H1 (cell line): ENCODE measurements around the gene BCL2. TPM values are rescaled to one million over a fixed set of nuclear protein-coding genes. Genes with fewer than 3 reads are reported as not detected.

Experiments
- CTCF ChIA-PET: fragments of 300-600 bp; sonication (Branson Sonifier 250); formaldehyde crosslinking; loops from one replicate; lab custom pipeline; 2021; ENCODE audit not compliant: partially characterized antibody; lab: Charles Lee
- POLR2A ChIA-PET: fragments of 300-600 bp; sonication (Branson Sonifier 250); formaldehyde crosslinking; loops from one replicate; lab custom pipeline; 2021; ENCODE audit warnings: inconsistent platforms; ENCODE audit not compliant: partially characterized antibody; lab: Charles Lee
- DNase-seq, 2 experiments: peaks; one replicate each; pipeline versions ENCODE4 v3.0.0 to v3.0.0-alpha.2; 2010 to 2022; ENCODE audit warnings: low spot score in 2 of 2, low read depth in 1 of 2, mixed read lengths in 1 of 2
- FAIRE-seq: peaks from 2 replicates; lab custom pipeline; 2011; peaks lifted over from hg19 to GRCh38; lab: Jason Lieb, UNC
- H2AFZ ChIP-seq: 2 replicates; pipeline ENCODE4 v1.8.1; 2012; ENCODE audit warnings: low read length, inconsistent platforms
- H2AK5ac ChIP-seq: 2 replicates; pipeline ENCODE4 v1.6.1; 2013; ENCODE audit warnings: low read depth, low read length
- H2BK120ac ChIP-seq: replicated peaks from 2 replicates; pipeline ENCODE3; 2013; ENCODE audit warnings: low read depth, low read length, inconsistent platforms
- H2BK12ac ChIP-seq: 2 replicates; pipeline ENCODE4 v1.6.1; 2013; ENCODE audit warnings: low read depth, low read length
- H2BK15ac ChIP-seq: 2 replicates; pipeline ENCODE4 v1.6.1; 2013; ENCODE audit warnings: low read length
- H2BK20ac ChIP-seq: 2 replicates; pipeline ENCODE4 v1.6.1; 2013; ENCODE audit warnings: low read length
- H2BK5ac ChIP-seq: 2 replicates; pipeline ENCODE4 v1.6.1; 2013; ENCODE audit warnings: low read depth, low read length
- H3K14ac ChIP-seq: 2 replicates; pipeline ENCODE4 v1.6.1; 2013; ENCODE audit warnings: inconsistent platforms; ENCODE audit not compliant: insufficient read length
- H3K18ac ChIP-seq: 2 replicates; pipeline ENCODE4 v1.6.1; 2013; ENCODE audit warnings: low read length; ENCODE audit errors: extremely low read depth
- H3K23ac ChIP-seq: 2 replicates; pipeline ENCODE4 v1.6.1; 2013; ENCODE audit warnings: inconsistent platforms; ENCODE audit not compliant: insufficient read length
- H3K23me2 ChIP-seq: 2 replicates; pipeline ENCODE4 v1.6.1; 2013; ENCODE audit warnings: low read depth, low read length
- H3K27ac ChIP-seq: 2 replicates; pipeline ENCODE4 v1.6.1; 2011; ENCODE audit warnings: low read depth, low read length, inconsistent platforms
- H3K27me3 ChIP-seq, 4 experiments: replicated peaks in 1 of 4; 1 replicate in 1 of 4; 2 replicates in 3 of 4; pipeline versions ENCODE4 v1.6.1 to v1.8.1; 2011 to 2013; ENCODE audit warnings: low read length in 3 of 4, mild to moderate bottlenecking in 3 of 4, inconsistent platforms in 2 of 4, mixed read lengths in 2 of 4, moderate library complexity in 1 of 4; ENCODE audit not compliant: control insufficient read depth in 3 of 4, insufficient read depth in 3 of 4; ENCODE audit errors: extremely low read depth in 1 of 4
- H3K36me3 ChIP-seq, 4 experiments: 2 replicates each; pipeline versions ENCODE4 v1.6.1 to v1.8.1; 2011 to 2013; ENCODE audit warnings: mild to moderate bottlenecking in 4 of 4, low read length in 3 of 4, moderate library complexity in 2 of 4, control low read depth in 1 of 4, inconsistent platforms in 1 of 4; ENCODE audit not compliant: insufficient read depth in 4 of 4, control insufficient read depth in 2 of 4
- H3K4ac ChIP-seq: replicated peaks from 2 replicates; pipeline ENCODE3; 2013; ENCODE audit warnings: low read length, low read depth, mixed read lengths, inconsistent platforms; ENCODE audit not compliant: insufficient read length
- H3K4me1 ChIP-seq, 4 experiments: replicated peaks in 1 of 4; 1 replicate in 1 of 4; 2 replicates in 3 of 4; pipeline versions ENCODE4 v1.6.1 to v1.8.1; 2011 to 2013; ENCODE audit warnings: low read length in 3 of 4, inconsistent platforms in 2 of 4, mixed read lengths in 1 of 4; ENCODE audit not compliant: insufficient read depth in 4 of 4, control insufficient read depth in 3 of 4
- H3K4me2 ChIP-seq, 2 experiments: 2 replicates each; pipeline versions ENCODE4 v1.6.1 to v1.8.1; 2011 to 2013; ENCODE audit warnings: low read depth in 2 of 2, low read length in 2 of 2, control low read depth in 1 of 2, inconsistent platforms in 1 of 2, mild to moderate bottlenecking in 1 of 2; ENCODE audit not compliant: insufficient read depth in 1 of 2
- H3K4me3 ChIP-seq, 4 experiments: fragments of 200-600, 300-600 bp in 1 of 4; sonication (generic), shearing (Covaris generic), sonication (Bioruptor Twin) in 1 of 4; 2 replicates each; pipeline versions ENCODE4 v1.5.1 to v1.8.1; 2011 to 2016; ENCODE audit warnings: low read length in 4 of 4, low read depth in 3 of 4, control low read depth in 2 of 4, inconsistent platforms in 2 of 4, mild to moderate bottlenecking in 2 of 4, mixed read lengths in 1 of 4, moderate library complexity in 1 of 4; ENCODE audit not compliant: insufficient read depth in 2 of 4; ENCODE audit errors: extremely low read depth in 1 of 4
- H3K56ac ChIP-seq: replicated peaks from 2 replicates; pipeline ENCODE3; 2013; ENCODE audit warnings: low read depth, mild to moderate bottlenecking, mixed read lengths, low read length, inconsistent platforms; ENCODE audit not compliant: insufficient read length
- H3K79me1 ChIP-seq: 2 replicates; pipeline ENCODE4 v1.6.1; 2013; ENCODE audit warnings: low read depth, low read length, control low read depth
- H3K79me2 ChIP-seq, 2 experiments: 2 replicates each; pipeline versions ENCODE4 v1.6.1 to v1.8.1; 2012 to 2013; ENCODE audit warnings: low read length in 2 of 2, mild to moderate bottlenecking in 2 of 2, inconsistent platforms in 1 of 2; ENCODE audit not compliant: insufficient read depth in 2 of 2, control insufficient read depth in 1 of 2
- H3K9ac ChIP-seq, 4 experiments: replicated peaks in 1 of 4; 1 replicate in 1 of 4; 2 replicates in 3 of 4; pipeline versions ENCODE4 v1.6.1 to v1.8.1; 2011 to 2013; ENCODE audit warnings: low read depth in 3 of 4, low read length in 3 of 4, control low read depth in 2 of 4, mild to moderate bottlenecking in 2 of 4, moderate library complexity in 2 of 4, inconsistent platforms in 1 of 4; ENCODE audit errors: extremely low read depth in 1 of 4
- H3K9me3 ChIP-seq, 2 experiments: 2 replicates each; pipeline versions ENCODE4 v1.6.1 to v1.8.1; 2012 to 2013; ENCODE audit warnings: mild to moderate bottlenecking in 2 of 2, moderate library complexity in 2 of 2, control low read depth in 1 of 2, inconsistent platforms in 1 of 2, low read depth in 1 of 2, low read length in 1 of 2, mixed read lengths in 1 of 2; ENCODE audit not compliant: insufficient read depth in 2 of 2
- H4K20me1 ChIP-seq, 2 experiments: replicated peaks in 1 of 2; 2 replicates each; pipeline versions ENCODE3 to v1.8.1; 2011 to 2013; ENCODE audit warnings: inconsistent platforms in 2 of 2, low read length in 2 of 2, mild to moderate bottlenecking in 1 of 2; ENCODE audit not compliant: insufficient read depth in 2 of 2, control insufficient read depth in 1 of 2
- H4K5ac ChIP-seq: 2 replicates; pipeline ENCODE4 v1.6.1; 2013; ENCODE audit warnings: low read length, low read depth, mixed read lengths, inconsistent platforms; ENCODE audit not compliant: insufficient read length
- H4K8ac ChIP-seq: 2 replicates; pipeline ENCODE4 v1.8.0; 2013; ENCODE audit warnings: mild to moderate bottlenecking, moderate library complexity, low read length, inconsistent platforms; ENCODE audit not compliant: insufficient read depth; ENCODE audit errors: extremely low read depth
- H4K91ac ChIP-seq: replicated peaks from 2 replicates; pipeline ENCODE3; 2013; ENCODE audit warnings: low read length, mixed read lengths, inconsistent platforms; ENCODE audit not compliant: insufficient read length
- CBX5 ChIP-seq: fragments of 300-800, 300-1000 bp; sonication (generic); IDR thresholded peaks from 2 replicates; pipeline ENCODE4 v1.7.1; 2016; ENCODE audit warnings: antibody characterized with exemption, low read length, low read depth
- CHD2 ChIP-seq: IDR thresholded peaks from 2 replicates; pipeline ENCODE4 v1.6.1; 2012; ENCODE audit warnings: low read length, improper control_type of control experiment
- EGR1 ChIP-seq: IDR thresholded peaks from 2 replicates; pipeline ENCODE4 v1.6.1; 2011; ENCODE audit warnings: low read depth, low read length, borderline replicate concordance
- NANOG ChIP-seq: IDR thresholded peaks from 2 replicates; pipeline ENCODE4 v1.6.1; 2011; ENCODE audit warnings: low read length, low read depth, mild to moderate bottlenecking, inconsistent platforms; ENCODE audit not compliant: insufficient read depth, poor library complexity, severe bottlenecking
- POU5F1 ChIP-seq: IDR thresholded peaks from 2 replicates; pipeline ENCODE4 v1.6.1; 2011; ENCODE audit warnings: low read depth, mild to moderate bottlenecking, low read length, moderate library complexity
- RFX5 ChIP-seq: IDR thresholded peaks from 2 replicates; pipeline ENCODE4 v1.6.1; 2011; ENCODE audit warnings: low read depth, low read length, improper control_type of control experiment, borderline replicate concordance
- SP2 ChIP-seq: IDR thresholded peaks from 2 replicates; pipeline ENCODE4 v1.6.1; 2012; ENCODE audit warnings: mild to moderate bottlenecking, low read length, inconsistent platforms
- SP4 ChIP-seq: IDR thresholded peaks from 2 replicates; pipeline ENCODE4 v1.6.1; 2012; ENCODE audit warnings: low read length, inconsistent platforms
- SUZ12 ChIP-seq: fragments of 200-600 bp; sonication (generic); IDR thresholded peaks from 2 replicates; pipeline ENCODE4 v1.6.1; 2012; ENCODE audit warnings: mild to moderate bottlenecking, inconsistent platforms, low read length, moderate library complexity, mixed read lengths
- TCF12 ChIP-seq: IDR thresholded peaks from 2 replicates; pipeline ENCODE4 v1.6.1; 2011; ENCODE audit warnings: low read depth, mild to moderate bottlenecking, low read length
- TEAD4 ChIP-seq: IDR thresholded peaks from 2 replicates; pipeline ENCODE4 v1.6.1; 2012; ENCODE audit warnings: low read depth, low read length, inconsistent platforms, mixed read lengths
- ZNF274 ChIP-seq: IDR thresholded peaks from 2 replicates; pipeline ENCODE4 v1.7.0; 2012; ENCODE audit warnings: low read length, borderline replicate concordance; ENCODE audit errors: extremely low read depth
- WGBS, 2 experiments: shearing (Covaris generic) in 1 of 2; methylation state at CpG; one replicate each; pipeline versions ENCODE4 v1.1.6 to v1.1.7; 2013 to 2015; ENCODE audit warnings: low lambda C conversion rate in 2 of 2, mixed read lengths in 2 of 2, inconsistent platforms in 1 of 2, low coverage in 1 of 2, missing lambda C conversion rate in 1 of 2; ENCODE audit not compliant: insufficient replicate concordance in 2 of 2, insufficient coverage in 1 of 2, insufficient read length in 1 of 2; ENCODE audit errors: extremely low coverage in 1 of 2, missing lambda C conversion rate in 1 of 2; 5-methylcytosine and 5-hydroxymethylcytosine counted together
- polyA plus RNA-seq, 7 experiments: library from polyadenylated mRNA; depleted of rRNA in 3 of 7; stranded (reverse) in 5 of 7; unstranded in 2 of 7; fragments of >200 nt in 5 of 7; fragments of 200-250 nt in 2 of 7; gene quantifications; 1 replicate in 5 of 7; 2 replicates in 1 of 7; 4 replicates in 1 of 7; pipeline versions ENCODE4 v1.2.1 to v1.2.3, GENCODE V29; 2011 to 2013; ENCODE audit warnings: missing spikeins in 2 of 7, mixed read lengths in 2 of 7
- total RNA-seq: library from RNA; stranded (reverse); fragmentation: NEBNext Ultra II Directional; extraction: Animal tissue kit (Norgen Biotek cat#: 25700); gene quantifications from 2 replicates; pipeline ENCODE4 v1.2.1, GENCODE V29; 2021
- TF ChIP-seq, protein P1 (sequence below): IDR thresholded peaks from 2 replicates; pipeline ENCODE4 v1.6.1; 2012; ENCODE audit warnings: low read length, inconsistent platforms

BCL2 gene
- total and polyA plus RNA-seq, 2 of the 8 experiments (the other 6 are each of a cell fraction or from before 2014, with no cell fraction given) = 0.59 to 4.5 TPM

DNA sequence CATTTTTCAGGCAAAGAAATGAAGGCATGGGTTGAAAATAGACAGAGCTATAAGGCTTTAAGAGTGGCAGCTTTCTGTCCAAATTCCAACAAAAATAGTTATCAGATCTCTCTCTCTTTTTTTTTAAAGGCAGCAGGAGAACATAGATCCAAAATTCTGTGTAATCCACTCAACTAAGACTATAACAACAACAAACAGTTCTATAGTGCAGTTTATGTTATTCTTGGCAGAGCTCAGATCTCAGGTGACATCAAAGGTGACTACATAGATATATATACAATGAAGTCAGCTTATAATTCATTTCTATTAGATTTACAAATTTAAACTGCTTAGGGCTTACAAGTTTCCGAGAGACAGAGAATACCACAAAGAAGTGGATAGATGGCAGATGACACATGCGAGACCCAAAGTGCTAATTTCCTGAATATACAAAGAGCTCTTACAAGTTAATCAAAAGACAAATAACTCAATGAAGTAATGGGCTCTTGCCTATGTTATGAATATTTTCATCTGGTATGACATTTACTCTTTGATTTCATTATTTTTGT is 223.2 kb downstream of the BCL2 start:
- 80% methylated on average over 2 of the region's 2 CpGs; no CpG with 5 or more reads in 1 of the 2 experiments for WGBS, 2 experiments
- H3K56ac ChIP-seq = no peak overlapping the region
- H4K91ac ChIP-seq = no peak overlapping the region
- TF ChIP-seq SUZ12 (no peak), ZNF274 (no peak), CBX5 (no peak), CHD2 (no peak), NANOG (no peak), TCF12 (no peak), EGR1 (no peak), TEAD4 (no peak), RFX5 (no peak), POU5F1 (no peak), SP2 (no peak), SP4 (no peak)
- TF ChIP-seq, protein P1, sequence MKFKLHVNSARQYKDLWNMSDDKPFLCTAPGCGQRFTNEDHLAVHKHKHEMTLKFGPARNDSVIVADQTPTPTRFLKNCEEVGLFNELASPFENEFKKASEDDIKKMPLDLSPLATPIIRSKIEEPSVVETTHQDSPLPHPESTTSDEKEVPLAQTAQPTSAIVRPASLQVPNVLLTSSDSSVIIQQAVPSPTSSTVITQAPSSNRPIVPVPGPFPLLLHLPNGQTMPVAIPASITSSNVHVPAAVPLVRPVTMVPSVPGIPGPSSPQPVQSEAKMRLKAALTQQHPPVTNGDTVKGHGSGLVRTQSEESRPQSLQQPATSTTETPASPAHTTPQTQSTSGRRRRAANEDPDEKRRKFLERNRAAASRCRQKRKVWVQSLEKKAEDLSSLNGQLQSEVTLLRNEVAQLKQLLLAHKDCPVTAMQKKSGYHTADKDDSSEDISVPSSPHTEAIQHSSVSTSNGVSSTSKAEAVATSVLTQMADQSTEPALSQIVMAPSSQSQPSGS = no peak

More for the DNA sequence above, 223.2 kb downstream of the BCL2 start:
- Histone ChIP-seq H4K20me1 (peaks cover 0 to 9% of the 10 kb centered on the region in 2 experiments), H3K4me2 (no peak overlapping the region), H3K4ac (no peak overlapping the region), H2BK5ac (no peak overlapping the region), H3K14ac (no peak overlapping the region), H2BK12ac (no peak overlapping the region), H3K79me1 (no peaks in the 10 kb centered on the region), H4K5ac (no peak overlapping the region), H3K18ac (no peak overlapping the region), H3K27me3 (no peaks in the 10 kb centered on the region), H3K23ac (no peak overlapping the region), H3K23me2 (peaks cover 9% of the 10 kb centered on the region; the same call in 1 of the 2 replicates), H3K36me3 (no peaks in the 10 kb centered on the region), H3K4me1 (peaks cover 0 to 2% (median 0%) of the 10 kb centered on the region in 4 experiments; a peak in 1 of 7 replicates), H4K8ac (no peak overlapping the region), H2AFZ (no peak overlapping the region), H2BK20ac (no peak overlapping the region), H3K9ac (no peak overlapping the region), H2BK15ac (no peak overlapping the region), H3K79me2 (no peaks in the 10 kb centered on the region), H3K4me3 (no peak overlapping the region), H3K9me3 (no peaks in the 10 kb centered on the region), H2AK5ac (no peak overlapping the region), H2BK120ac (no peak overlapping the region), H3K27ac (no peak overlapping the region)
- POLR2A ChIA-PET = no interaction called here
- DNase-seq (no peak), FAIRE-seq (no peak)
- CTCF ChIA-PET = interaction anchor here (0.6 to 2.0 kb wide), 13 partner anchors 9 to 245 kb away, joined by 3 to 6 read pairs (median 3); no protein-coding TSS in a partner anchor
